GM19035 (cell line): Measurements from ENCODE around the gene PGBD5.

Source experiments
- ATAC-seq: cut with Tn5 transposase; IDR thresholded peaks from one replicate; pipeline ENCODE4 v1.9.1; 2021; ENCODE audit not compliant: unreplicated experiment

PGBD5 gene

GRCh38 chr1:230398856-230399255 lies 27.3 kb downstream of the PGBD5 start:
- no peak for ATAC-seq

GRCh38 chr1:230396966-230397365 lies 29.2 kb downstream of the PGBD5 start:
- ATAC-seq: no peak

- no peak for ATAC-seq
Measured at GRCh38 chr1:230395932-230396331, 30.2 kb downstream of the PGBD5 start.

GRCh38 chr1:230394741-230395140 lies 31.4 kb downstream of the PGBD5 start:
- ATAC-seq: no peak

- no peak for ATAC-seq
Measured at GRCh38 chr1:230394134-230394533, 32.0 kb downstream of the PGBD5 start.

- ATAC-seq: no peak
Measured at GRCh38 chr1:230393722-230394121, 32.4 kb downstream of the PGBD5 start.

GRCh38 chr1:230392920-230393521 lies 33.1 kb downstream of the PGBD5 start:
- no peak for ATAC-seq

- no peak for ATAC-seq
Measured at GRCh38 chr1:230392536-230392909, 33.6 kb downstream of the PGBD5 start.

GRCh38 chr1:230391776-230392535 lies 34.2 kb downstream of the PGBD5 start:
- no peak for ATAC-seq

- no peak for ATAC-seq
Measured at GRCh38 chr1:230390371-230390770, 35.8 kb downstream of the PGBD5 start.

- no peak for ATAC-seq
Measured at GRCh38 chr1:230387876-230388275, 38.3 kb downstream of the PGBD5 start.

- no peak for ATAC-seq
Measured at GRCh38 chr1:230387296-230387695, 38.8 kb downstream of the PGBD5 start.

GRCh38 chr1:230386637-230387262 lies 39.4 kb downstream of the PGBD5 start:
- ATAC-seq: no peak

- ATAC-seq: no peak
Measured at GRCh38 chr1:230385930-230386329, 40.2 kb downstream of the PGBD5 start.

- no peak for ATAC-seq
Measured at GRCh38 chr1:230385158-230385450, 41.0 kb downstream of the PGBD5 start.

GRCh38 chr1:230384380-230385157 lies 41.6 kb downstream of the PGBD5 start:
- no peak for ATAC-seq

GRCh38 chr1:230383425-230383824 lies 42.7 kb downstream of the PGBD5 start:
- no peak for ATAC-seq

- no peak for ATAC-seq
Measured at GRCh38 chr1:230382001-230382491, 44.1 kb downstream of the PGBD5 start.

GRCh38 chr1:230381585-230381984 lies 44.5 kb downstream of the PGBD5 start:
- ATAC-seq: no peak

GRCh38 chr1:230381049-230381467 lies 45.1 kb downstream of the PGBD5 start:
- no peak for ATAC-seq

GRCh38 chr1:230379928-230380327 lies 46.2 kb downstream of the PGBD5 start:
- no peak for ATAC-seq

GRCh38 chr1:230379462-230379861 lies 46.7 kb downstream of the PGBD5 start:
- no peak for ATAC-seq
